HG03175 (cell line): Measurements from ENCODE around the gene MAGI2.
A peak's percentile ranks its signal among the peaks of the same experiment; 100 is the strongest.

Source experiments
- ATAC-seq: cut with Tn5 transposase; IDR thresholded peaks from one replicate; pipeline ENCODE4 v1.9.1; 2021; ENCODE audit warnings: mild to moderate bottlenecking, moderate library complexity; ENCODE audit not compliant: unreplicated experiment

MAGI2 gene

DNA sequence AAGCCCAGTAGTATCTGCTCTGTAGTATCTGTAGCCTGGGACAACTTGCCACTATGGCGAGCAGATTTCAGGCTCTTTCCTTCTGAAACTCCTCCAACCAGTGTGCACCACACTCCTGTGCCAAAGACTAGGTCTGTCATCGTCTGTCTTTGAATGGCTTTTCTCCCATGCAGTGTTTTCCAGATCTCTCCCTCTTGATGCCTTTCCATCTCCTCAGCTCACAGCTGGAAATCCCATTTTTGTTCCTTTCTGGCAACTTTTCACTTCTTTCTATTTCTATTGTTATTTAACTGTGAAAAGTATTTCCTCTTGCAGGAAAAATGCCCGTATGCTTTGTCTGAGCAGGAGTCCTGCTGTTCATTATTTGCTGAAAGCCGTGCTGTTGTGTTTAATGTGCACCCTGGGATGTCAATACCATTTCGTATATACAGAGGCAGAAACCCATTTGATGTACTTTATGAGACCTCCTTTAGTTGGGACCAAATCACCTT lies 1281.2 kb downstream of the MAGI2 start:
- ATAC-seq, result no peak

GRCh38 chr7:78171398-78171797 lies 1282.1 kb downstream of the MAGI2 start:
- ATAC-seq, result no peak

- ATAC-seq, result no peak
Measured at GRCh38 chr7:78170815-78171214, 1282.7 kb downstream of the MAGI2 start.

- ATAC-seq, result peak; percentile 64
Measured at GRCh38 chr7:78169992-78170391, 1283.5 kb downstream of the MAGI2 start.

DNA sequence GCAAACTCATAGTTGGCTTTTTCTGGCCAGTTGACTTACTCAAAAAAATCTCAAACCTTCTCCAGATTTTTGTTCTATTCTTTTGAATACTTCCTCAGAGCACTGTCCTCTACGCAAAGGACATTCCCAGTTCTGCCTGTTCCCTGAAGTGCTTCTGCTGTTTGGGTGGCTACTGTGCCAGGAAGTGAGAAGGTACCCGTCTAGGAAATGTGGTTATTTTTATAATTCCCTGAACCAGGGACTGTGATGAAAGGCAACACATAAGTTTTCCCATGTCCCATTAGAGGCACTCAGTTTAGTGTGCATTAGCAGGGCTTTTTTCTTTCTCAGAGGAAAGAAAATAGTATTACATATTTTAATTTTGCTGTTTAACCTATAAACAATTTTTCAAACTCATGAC lies 1284.6 kb downstream of the MAGI2 start:
- ATAC-seq, result no peak

DNA sequence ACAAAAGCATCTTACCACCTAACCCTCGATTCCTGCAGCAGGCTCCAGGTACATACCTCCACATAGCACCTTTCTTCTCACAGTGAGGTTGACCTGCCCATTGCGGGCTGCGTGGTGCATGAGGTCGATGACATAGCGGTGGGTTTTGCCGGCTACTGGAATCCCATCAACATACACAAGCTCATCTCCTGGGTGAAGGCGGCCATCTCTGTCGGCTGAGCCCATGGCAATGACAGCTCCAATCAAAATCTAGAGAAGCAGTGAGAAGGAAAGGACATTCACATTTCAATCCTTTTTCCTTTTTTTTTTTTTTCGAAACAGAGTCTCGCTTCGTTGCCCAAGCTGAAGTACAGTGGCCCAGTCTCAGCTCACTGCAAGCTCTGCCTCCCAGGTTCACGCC lies 1285.6 kb downstream of the MAGI2 start:
- no peak for ATAC-seq

DNA sequence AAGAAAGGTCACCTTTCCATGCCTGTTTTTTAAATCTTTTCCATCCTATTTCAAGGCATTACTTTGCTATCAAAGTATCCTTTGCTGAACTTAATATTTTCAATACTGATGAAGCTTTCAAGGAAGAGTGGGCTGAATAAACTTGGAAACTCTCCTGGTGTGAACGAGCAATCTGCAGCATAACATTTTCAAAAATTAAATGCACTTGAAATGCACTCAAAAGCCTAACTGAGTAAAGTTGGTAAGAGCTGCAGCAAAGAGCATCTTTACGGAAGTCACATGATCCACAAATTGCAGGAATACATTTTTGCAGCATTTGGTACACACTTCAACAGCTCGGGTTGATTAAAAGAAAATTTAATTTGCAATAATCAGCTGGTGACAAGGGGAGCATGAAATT lies 1287.6 kb downstream of the MAGI2 start:
- ATAC-seq, result no peak

DNA sequence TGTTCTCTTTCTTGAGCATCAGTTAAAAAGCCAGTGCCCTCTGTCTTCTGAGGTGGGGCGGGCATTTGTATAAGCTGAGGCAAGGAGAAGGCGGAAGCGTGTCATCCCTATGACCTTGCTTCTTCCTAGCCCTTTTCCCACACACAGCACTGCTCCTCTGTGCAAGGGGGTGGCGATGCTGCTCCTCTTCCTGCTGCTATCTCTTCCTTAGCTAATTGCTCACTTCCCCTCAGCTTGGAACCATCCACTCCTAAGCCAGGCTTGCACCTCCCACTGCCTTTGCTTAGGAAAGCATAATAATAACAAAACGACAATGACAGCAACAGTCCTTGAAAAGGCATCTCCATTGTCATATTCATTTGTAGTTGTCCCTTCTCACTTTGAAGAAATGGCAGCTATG lies 1288.0 kb downstream of the MAGI2 start:
- ATAC-seq, result no peak

DNA sequence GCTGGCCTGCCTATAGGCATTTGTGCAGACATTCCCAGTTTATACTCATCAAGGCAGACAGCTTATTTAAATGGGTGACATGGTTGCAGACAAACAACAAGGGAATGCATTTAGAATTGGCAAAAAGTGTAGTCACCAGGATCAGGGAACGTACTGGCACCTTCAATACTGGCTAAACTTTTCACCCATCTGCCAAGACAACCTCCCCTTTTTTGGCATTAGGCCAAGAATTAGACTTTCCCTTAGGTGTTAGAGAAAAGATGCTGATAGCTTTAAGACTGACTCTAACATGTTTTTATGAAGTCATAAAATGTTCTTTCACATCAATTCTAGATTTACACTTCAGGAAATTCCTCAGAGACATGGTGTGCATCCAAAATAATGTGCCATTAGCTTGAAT lies 1289.0 kb downstream of the MAGI2 start:
- no peak for ATAC-seq

DNA sequence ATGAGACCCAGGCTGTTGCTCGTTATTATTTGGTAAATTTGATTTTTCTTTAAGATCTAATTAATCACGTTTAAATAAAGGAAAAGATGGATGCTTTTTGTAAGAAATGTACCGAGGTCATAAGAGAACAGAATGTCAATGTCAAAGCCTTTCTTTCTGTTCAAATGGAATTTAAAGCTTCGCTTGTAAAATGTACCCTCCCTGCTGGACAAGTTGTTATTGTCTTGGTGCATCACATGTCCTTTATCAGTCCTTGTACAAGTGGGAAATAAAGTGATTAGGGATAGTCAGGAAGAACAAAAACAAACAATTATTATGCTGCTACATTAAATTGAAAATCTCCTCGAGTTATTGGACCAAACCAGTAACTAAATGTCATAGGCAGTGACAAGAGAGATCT lies 1291.7 kb downstream of the MAGI2 start:
- ATAC-seq, result no peak

DNA sequence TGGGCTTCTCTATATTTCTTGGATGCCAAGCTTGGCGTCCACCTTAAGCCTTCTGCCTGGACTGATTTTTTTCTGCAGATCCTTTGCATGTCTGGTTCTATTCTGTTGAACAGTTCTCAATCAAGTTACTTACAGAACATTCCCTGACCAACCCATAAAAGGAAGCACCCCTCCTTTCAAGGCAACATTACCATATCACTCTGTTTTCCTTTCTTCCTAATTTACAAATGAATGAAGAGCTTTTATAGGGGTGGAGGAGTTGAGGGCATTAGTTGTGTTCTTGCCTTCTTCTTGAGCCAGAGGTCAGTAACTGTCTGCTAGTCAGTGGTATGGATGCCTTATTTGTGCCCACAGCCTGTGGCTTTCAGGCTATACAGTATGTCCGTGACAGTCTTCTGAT lies 1293.9 kb downstream of the MAGI2 start:
- no peak for ATAC-seq

DNA sequence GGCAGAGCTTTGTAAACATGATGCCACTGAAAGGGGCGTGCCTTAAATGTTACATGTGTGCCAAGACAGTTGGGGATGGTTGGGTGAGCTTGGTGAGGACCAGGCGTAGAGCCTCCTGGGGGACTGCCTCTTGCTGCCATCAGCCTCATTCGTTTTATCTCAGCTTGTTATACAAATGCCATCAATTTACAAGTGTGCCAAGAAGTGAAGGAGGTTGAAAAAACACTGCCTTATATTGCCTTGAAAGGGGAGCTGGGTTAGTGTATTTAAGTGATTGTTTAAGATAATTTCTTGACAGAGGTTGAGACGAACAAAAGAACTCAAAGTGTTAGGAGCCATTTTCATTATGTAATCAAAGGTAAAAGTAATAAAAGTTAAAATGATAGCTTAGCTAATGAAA lies 1300.2 kb downstream of the MAGI2 start:
- no peak for ATAC-seq

- no peak for ATAC-seq
Measured at GRCh38 chr7:78151229-78151628, 1302.2 kb downstream of the MAGI2 start.

GRCh38 chr7:78149787-78150186 lies 1303.7 kb downstream of the MAGI2 start:
- ATAC-seq, result no peak

- ATAC-seq, result no peak
Measured at GRCh38 chr7:78148166-78148894, 1305.1 kb downstream of the MAGI2 start.

DNA sequence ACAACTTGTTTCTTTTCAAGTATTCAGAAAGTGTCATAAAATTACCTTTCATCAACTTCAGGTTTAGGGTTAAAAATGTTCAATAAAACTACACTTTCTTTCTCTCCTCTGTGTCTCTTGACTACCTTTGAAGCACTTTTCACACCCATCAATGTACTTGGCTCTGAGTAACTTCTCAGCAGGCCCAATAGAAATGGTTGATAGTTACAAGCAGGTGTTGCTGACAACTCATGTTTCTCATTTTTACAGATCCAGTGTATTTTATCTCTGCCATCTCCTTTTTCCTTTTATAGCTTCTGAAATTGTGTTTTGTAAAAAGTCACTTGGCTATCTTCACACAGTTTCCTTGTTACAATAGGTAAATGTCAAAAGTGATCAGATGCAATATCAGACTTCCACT lies 1306.9 kb downstream of the MAGI2 start:
- ATAC-seq, result no peak

DNA sequence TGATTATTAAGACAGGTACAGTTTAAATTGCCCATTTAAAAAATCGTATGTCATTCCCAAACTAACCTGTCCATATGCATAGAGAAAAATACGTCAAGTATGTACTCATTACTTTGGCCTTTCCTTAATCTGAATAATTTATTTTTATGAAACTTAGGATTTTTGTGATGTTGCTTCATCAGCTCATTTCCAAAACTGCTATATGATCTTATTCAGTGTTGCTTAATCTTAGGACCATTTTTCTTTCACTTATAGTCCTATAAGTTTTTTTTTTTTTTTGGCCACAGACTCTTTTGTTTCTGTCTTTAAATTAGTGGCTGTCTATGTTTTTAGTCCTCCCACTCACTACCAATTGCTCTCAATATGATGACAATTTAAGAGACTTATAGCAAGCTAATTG lies 1309.8 kb downstream of the MAGI2 start:
- ATAC-seq, result no peak

DNA sequence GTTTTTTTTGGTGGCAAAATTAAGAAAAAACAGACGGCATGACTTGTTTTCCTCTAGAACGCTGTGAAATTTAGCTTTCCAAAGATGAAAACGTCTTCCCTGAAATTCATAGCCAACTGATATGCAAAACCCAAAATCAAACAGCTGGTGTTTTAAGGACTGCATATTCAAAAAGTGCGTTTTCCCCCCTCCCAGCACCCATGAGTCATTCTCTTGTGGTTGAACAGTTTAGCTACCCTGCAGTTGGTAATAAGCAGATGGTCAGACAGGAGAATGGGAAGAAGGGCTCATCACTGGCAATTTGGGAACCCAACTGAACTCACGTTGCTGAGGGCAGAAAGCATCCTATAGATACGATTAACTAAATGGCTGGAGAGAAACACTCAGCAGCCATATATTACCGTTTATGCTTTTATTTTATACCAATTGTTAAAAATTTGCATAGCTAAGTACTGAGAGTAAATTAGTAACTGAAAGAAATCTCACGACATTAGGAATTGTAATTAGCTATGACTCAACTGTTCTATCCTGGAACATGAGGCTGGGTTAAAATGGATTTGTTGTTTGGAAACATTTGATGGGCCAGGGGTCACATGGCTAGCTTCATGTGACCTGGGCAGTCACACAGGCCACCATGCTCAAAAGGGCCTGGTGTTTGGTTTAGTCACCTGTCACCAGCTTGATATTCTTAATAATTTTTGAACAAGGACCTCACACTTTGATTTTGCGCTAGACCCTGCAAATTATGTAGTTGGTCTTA lies 1311.8 kb downstream of the MAGI2 start:
- no peak for ATAC-seq

- no peak for ATAC-seq
Measured at GRCh38 chr7:78140109-78140508, 1313.4 kb downstream of the MAGI2 start.

- no peak for ATAC-seq
Measured at GRCh38 chr7:78139335-78139734, 1314.1 kb downstream of the MAGI2 start.

DNA sequence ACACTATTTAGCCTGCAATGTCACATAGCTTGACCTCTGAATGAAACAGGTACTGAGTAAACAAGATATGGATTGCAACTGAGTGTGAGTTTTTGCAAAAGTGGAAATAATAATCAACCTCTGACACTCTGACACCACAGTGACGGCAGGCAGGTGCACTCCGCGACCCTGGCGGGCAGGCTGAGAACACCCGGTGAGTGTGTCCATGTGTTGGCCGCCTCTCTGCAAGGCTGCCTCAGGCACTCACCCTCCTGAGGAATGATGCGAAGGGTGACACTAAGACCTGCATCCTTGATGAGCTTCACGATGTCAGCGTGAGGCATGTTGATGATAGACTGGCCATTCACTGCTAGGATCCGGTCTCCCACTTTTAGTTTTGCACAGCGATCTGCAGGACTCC lies 1318.7 kb downstream of the MAGI2 start:
- no peak for ATAC-seq

DNA sequence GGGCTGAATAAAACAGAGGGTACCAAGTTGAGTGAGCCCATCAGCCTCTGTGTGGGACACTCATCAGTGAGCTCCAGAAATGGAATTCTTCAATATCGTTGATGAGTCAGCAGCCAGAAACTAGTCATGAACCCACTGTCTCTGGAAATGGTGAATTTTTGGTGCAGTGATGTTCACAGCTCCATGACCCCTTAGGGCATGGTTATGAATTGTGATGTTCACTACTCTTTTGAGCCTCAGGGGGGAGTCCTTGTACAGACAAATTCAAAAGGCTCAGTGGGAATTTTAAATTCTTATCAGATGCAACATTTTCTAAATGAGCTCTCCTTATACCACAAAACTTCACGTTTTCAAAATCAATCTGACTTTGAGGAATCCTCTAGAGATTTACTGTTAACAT lies 1319.2 kb downstream of the MAGI2 start:
- ATAC-seq, result peak; percentile 52
